ENCODE results near the gene ELAVL2.

Gene ELAVL2

DNA sequence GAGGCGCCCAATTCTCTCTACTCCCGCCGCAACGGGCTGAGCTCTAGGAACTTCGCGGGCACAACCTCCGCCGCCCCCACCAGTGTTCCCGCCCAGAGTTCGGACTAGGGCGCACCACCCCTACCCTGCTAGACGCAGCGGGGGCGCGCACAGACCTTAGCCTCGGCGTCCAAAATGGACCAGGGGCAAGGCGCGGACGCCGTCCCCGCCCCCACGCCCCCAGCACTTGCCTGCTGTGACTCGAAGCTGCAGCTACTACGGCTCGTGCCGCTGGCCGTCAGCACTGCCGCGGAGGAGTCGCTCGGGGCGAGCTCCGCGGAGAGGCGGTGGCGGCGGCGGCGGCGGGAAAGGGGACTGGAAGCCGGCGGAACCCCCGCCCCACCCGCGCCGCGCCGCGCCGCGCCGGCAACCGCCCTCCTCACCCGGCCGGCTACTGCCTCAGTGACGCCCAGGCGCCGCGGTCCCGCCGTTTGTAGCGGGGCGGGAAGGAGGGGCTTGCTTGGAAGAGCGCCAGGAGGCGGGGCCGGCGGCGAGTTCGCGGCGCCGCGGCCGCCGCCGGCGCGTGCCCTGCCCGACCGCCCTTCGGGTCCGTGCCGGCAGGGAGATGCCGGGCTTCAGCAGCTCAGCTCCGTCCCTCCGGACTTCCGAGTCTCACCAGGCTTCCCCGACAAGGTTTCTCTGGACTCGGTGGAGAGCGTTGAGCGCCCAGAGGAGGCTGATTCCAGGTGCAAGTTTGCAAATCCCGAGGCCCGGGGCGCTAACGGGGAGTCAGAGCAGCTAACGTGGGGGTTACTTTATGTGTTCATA is 4.5 kb downstream of the ELAVL2 start:
- DNase-seq (ENCODE audit: low spot score) = no peak

DNA sequence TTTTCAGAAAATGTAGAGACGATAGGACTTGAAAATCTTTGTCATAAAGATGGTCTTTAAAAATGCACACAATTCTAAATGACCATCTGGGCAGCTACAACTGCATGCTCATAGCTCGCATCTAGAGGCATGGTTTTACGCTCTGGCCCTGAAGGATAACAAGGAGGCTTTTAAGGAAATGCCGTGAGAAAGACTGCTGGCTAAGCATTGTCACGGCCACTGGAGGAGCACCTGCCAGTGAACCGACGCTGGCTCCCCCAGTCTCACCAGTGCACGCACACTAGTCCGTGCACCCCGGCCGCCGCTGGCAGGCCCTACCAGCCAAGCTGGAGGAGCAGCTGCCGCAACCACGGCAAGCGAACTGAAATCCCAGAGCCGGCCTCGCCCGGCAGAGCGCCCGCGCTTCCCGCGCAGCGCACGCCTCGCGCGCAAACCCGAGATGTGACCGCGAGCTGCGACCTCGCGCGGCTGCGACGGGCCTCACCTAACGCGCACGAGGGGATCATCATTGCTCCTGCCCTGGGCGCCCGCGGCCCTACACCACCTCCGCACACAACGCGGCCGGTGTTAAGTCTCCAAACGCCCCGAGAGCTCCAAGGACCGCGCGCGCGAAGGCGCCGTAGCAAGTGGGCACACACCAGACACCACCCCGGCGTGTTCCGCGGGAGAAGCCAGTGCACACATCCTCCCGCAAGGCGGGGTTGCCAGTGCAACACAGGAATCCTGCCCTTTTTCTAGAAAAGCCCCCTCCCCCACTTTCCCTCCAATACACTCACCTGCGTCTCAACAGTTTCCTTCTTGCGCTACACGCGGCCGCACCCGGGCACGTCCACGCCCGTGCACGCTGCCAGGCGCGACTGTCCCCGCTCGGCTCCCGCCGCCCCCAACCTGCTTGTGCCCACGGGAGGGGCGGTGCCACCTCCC is 5.3 kb downstream of the ELAVL2 start:
- DNase-seq (ENCODE audit: low spot score) = no peak

DNA sequence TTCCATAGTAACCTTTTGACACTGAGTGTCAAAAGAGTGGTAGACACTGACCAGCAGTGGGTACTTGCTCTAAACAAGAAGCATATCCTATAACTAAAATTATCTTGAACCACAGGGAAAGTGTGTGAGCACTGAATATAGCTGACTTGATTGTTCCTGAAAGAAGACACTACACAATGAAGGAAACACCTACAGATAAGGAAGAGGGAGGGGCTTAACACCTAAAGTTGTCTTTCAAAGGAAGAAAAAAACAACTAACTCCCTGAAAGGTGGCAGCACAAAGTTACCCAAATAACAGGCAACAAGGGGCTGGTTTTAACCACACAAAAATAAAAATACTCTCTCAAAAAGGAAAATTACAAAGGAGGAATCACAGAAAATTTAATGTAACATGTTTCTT is 6.6 kb downstream of the ELAVL2 start:
- no peak for DNase-seq (ENCODE audit: low spot score)

DNA sequence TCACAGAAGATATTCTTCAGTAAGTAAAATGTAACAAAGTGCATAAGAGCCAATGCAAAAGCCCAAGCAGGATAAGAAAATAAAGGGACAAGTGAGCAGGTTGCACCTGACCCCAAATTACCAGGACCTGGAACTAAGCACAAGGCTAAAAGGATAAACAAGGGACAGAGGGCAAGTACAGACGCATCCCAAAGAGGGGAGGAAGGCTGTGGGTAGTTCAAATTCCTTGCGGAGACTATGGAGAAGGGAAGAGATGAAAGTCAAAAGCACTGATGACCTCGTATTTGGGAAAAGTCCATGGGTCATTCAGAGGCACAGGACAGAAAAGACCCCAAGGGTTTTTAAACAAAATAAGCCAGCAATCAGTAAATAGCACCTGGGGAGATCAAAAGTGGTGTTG is 11.8 kb downstream of the ELAVL2 start:
- DNase-seq (ENCODE audit: low spot score) = no peak

DNA sequence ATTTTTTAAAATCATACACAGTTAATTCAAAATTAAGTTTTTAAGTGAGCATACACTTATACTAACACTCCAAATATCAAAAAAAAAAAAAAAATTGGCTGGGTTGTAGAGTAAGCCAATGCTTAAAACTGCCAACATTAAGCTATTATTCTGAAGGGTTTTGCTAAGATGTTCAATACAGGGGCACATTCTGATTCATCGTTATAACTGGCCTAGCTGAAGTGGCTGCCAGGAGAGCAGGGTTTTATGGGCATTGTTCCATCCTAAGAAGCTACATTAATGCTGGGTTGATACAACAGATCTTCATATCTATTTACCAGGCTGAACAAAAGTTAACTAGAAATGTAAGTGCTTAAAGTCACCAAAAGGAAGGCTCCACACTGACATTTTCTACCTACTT is 13.4 kb downstream of the ELAVL2 start:
- DNase-seq (ENCODE audit: low spot score) = no peak

DNA sequence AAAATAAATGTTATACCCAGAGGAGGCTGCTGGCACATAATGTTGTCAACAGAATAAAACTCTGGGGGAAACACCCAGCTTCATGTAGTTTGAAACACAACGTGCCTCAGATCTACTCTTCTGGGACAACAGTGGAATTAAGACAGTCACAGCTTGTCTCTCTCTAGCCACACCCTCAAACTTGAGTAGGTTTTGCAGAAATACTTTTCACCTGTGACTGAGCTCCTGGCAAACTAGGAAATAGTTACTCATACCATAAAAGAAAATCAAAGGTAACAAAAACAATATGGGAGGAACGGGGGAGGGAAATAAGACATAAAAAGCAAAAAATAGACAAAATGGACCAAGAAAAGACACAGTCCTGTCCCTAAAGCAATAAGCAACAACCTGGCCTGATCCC is 14.4 kb downstream of the ELAVL2 start:
- DNase-seq (ENCODE audit: low spot score) = no peak

DNA sequence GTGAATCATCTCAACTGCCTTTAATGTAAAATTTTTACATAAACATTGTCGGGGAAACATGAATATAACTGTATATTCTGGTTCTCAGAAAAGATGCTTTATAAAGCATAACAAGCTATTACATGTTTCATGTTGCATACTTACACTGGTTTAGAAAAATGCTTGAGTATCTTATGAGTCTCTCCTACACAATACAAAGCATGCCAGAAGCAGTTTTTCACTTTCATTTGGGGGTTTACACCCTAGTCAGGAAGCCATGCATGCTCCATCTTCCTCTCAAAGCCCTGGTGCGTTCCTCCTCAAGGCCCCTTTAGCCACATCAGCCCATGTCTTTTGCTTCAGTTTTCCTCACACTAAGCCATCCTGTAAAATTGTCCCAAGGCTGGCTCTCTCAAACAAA is 22.8 kb downstream of the ELAVL2 start:
- DNase-seq (ENCODE audit: low spot score) = no peak

DNA sequence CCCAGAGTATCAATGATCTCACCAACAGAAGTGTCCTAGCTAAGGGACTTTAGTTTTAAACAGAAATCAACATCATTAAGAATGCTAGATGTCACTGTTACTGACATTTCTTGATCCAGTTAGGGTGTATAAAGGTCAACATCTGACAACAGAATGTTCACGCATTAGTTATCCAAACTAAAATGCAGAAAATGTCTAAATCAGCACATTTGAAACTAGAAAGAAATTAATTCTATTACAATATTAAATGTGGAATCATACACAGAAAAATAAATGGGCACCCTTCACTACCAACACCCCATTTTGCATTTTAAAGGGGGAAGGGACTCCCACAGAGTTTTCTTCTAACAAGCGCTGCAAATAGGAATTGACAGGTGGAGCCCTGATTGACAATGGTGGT is 24.5 kb downstream of the ELAVL2 start:
- DNase-seq (ENCODE audit: low spot score) = no peak

DNA sequence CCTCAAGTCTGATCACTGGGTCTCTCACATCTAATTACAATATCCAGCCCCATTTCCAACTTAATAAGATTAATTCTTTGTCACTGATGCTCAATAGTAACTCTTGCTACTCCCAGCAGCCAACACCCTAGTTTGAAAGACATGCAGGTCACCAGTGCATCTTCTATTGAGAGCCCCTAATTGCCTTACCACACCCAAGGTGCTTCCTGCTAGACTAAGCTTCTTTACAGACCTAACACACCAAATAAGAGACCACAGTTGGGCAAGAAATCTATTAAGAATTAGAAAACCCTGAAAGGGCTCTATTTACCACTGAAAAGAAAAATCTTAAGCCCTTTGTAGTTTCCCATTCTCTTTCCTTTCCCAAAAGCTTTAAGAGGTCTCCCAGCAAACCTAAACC is 26.5 kb downstream of the ELAVL2 start:
- no peak for DNase-seq (ENCODE audit: low spot score)

DNA sequence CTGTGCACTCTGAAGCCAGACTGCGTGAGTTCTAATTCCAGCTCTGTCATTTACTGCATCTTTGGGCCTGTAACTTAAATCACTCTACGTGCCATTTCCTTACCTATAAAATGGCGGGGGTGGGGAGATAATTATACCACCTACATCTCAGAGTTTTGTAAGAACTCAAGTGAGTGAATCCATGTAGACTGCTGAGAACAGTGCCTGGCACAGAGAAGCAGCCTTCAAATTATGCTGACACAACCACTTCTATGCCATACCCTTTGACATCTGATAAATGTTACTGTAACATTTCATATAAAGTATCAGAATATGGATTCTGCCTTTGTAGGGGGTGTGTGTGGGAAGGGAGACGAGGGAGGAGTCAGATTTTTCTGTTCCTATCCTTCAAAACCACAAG is 27.7 kb downstream of the ELAVL2 start:
- no peak for DNase-seq (ENCODE audit: low spot score)

DNA sequence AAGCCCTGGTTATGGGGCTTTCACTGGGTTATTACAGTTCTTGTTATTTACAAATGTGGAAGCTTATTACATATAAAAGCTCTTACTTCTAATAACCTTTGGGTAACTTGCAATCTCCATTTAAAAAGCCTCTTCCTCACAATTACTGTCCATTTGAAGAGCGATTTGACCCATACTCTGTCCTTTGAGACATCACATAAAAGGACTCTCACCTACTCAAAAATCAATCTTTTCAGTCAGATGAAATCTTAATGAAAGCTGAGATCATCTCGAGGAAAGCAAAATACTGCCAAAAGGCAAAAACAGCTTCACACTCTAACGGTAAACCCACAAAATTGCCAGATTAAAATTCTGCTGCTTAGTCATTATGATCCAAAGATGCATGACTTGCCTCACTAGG is 29.8 kb downstream of the ELAVL2 start:
- no peak for DNase-seq (ENCODE audit: low spot score)

DNA sequence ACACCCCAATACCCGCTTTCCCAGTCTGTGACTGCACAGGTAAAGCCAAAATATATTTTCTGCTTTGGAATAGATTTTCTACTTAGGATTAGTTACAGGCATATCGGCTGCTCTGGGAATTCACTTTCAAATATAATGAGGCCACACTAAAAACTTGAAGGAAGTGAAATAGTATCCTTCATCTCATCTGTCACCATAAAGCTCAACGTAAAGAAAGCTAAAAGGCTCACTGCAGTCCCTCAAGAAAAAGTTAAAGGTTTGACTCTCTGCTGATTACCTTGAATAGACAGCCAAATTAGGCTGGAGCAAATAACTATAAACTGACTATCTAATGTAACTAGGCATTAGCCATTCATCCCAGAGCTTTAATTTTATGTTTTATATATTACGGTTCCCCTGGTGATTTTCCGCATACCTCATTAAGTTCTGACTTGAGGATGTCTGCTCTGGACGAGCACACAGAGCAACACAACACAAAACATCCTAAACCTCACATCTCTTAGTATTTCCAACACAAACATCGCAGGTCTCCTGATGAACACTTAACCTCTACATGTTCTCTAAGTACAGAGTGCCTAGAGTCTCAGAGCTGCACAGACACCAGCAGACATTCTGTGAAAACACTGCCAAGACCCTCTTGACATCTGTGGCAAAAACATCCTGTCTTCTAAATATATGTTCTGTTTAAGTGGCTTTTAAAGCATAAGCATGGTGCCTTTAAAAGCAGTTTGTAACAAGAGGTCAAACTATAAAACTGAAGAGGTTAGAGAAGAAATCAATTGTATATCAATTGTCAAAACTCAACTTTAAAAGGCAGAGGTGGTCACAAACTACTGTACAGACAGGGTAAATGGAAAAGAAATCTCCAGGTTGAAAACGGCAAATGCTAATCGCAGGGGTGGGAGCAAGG is 35.4 kb downstream of the ELAVL2 start:
- no peak for DNase-seq (ENCODE audit: low spot score)

DNA sequence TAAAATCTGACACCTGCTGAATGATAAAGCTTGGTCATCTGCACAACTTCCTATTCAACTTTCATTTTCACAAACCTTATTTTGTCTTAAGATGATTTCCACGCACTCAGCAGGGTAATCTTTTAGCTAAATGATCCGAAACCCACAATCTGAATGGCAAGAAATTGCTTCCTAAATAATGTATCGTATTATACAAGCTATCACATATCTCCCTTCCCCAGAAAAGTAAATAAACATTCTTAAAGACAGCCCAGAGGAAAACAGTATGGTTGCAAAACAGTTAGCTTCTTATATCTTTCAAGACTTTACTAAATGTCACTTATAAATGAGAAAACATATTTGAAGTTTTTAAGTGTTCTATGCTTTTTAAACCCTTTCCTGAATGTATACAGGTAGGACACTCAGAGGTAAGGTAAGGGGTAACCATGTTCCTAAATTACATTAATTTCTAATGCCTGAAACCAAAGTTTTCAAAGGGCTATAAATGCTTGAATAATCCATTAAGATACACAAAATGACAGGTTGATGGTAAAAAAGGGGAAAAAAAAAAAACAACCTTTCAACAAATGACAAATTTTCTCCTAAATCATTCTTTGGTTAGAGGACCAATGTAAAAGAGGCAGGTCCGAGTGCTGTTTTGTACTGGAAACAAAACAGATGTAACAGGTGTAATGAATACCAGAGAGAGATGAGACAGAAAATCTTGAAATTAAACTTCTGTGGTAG is 36.3 kb downstream of the ELAVL2 start:
- DNase-seq (ENCODE audit: low spot score) = no peak

DNA sequence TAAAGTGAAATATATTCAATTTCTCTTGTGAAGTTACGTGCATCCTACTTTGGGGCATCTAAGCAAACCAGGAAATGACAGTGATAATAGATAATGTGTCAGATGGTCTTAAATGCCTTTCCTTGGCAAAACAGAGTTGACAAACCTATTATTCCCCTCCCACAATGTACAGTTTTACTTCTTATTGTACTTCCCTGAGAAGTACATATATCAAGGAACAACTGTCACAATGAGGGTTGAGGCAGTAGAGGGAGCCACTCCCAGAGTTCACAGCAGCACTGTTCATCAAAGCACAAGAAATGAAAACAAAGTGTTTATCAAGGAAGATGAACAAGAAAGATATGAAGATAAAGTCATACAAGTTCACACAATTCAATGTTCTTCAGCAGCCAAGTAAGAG is 41.1 kb downstream of the ELAVL2 start:
- no peak for DNase-seq (ENCODE audit: low spot score)

DNA sequence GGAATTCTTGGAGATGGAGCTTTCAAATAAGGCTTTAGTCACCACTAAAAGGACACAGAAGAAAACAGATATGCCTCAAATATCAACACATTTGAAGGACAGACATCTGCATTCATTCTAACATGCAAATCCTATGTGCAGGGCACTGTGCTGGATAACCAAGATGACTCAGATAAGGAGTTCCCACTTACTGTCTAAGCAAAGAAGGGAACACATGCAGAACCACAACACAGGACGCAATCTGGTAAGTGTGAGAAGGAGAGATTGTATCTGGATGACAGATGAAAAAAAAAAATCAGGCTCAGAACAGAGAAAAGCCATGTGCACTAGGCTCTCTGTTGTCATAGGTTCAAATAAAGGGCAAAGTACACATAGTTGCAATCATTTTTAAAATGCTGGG is 42.5 kb downstream of the ELAVL2 start:
- DNase-seq (ENCODE audit: low spot score) = no peak

DNA sequence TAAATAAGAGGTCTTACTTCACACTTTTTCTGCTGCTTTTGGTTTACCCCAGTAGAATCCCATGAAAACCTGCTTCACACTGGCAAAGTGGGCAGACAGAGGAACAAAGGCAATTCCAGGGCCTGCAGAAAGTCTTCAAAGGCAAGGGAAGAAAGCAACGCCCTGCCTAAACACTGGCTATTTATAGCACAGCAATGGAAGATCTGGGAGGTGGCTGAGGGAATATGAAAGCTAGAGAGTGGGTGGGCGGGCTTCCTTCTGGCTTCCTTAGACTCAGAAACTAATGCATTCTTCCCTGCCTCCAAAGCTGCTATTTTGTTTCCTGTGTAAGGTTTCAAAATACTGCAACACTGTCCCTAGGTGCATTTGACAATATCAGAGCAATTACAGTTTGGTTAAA is 46.8 kb downstream of the ELAVL2 start:
- DNase-seq (ENCODE audit: low spot score) = no peak

DNA sequence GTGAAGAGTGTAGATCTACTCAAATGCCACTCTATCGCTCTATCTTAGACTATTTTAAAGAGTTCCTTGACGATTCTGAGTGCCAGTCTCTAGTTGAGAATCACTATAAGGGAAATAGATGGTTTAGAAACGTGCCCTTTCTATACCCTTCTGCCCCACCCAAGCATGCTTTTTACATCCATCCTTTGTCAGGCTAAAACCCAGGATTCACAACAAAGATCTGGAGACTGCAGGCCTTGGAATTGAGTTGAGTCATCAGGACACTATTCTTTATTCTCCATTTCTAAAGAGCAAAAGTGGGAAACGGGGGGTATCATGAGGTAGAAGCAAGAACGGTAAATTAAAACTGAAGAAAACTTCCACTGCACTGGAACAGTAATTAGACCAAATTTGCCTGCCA is 48.7 kb downstream of the ELAVL2 start:
- no peak for DNase-seq (ENCODE audit: low spot score)

DNA sequence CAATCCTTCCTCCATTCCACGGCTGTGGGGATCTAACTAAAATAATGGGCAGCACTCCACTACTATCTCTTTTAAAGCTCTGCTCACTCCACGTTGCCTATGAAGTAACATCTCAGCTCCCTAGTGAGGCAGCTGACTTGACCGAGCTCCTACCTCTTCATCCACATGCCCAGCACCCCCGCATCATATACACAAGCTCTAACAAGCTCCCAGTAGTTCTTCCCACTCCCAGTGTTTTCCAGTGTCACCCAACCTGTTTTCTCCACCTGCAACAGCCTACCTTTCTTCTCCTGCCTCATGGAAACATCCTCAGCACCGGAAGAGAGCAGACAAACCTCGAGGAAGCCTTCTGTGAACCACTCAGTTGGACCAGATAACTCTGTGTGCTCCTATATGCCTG is 50.5 kb downstream of the ELAVL2 start:
- no peak for DNase-seq (ENCODE audit: low spot score)

DNA sequence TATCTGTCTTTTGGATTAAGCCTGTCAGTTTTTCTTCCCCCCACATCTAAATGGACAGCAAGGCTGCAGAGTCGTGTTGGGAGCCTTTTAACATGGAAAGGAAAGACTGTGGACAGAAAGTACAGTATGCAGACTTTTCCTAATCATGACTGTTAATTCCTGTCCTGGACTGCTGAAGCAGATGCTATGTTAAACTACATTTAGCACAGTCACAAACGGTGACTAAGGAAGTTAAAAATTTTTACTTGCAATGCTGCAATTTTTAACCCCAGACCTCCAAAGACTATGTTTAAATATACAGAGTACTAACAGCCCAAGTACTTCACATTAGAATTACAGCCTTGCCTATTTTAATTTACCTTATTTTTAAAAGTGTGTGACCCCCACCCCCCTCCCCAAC is 51.8 kb downstream of the ELAVL2 start:
- DNase-seq (ENCODE audit: low spot score) = no peak

DNA sequence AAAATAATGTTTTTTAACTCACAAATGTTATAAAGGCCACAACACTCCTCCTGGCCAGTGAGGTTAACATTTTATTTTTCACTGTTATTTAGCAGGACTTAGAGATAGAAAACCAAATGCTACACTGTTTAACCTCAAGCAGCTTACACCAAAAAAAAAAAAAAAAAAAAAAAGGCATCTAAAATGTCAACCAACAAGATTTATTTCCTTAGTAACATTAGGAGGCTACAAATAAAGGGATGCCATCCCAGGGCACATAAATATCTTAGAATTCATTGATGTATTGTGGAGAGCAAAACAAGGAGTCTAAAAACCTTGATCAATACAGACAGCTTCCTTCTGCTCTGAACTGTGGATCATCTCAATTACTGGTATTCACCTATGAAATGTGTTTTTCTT is 53.7 kb downstream of the ELAVL2 start:
- no peak for DNase-seq (ENCODE audit: low spot score)

DNA sequence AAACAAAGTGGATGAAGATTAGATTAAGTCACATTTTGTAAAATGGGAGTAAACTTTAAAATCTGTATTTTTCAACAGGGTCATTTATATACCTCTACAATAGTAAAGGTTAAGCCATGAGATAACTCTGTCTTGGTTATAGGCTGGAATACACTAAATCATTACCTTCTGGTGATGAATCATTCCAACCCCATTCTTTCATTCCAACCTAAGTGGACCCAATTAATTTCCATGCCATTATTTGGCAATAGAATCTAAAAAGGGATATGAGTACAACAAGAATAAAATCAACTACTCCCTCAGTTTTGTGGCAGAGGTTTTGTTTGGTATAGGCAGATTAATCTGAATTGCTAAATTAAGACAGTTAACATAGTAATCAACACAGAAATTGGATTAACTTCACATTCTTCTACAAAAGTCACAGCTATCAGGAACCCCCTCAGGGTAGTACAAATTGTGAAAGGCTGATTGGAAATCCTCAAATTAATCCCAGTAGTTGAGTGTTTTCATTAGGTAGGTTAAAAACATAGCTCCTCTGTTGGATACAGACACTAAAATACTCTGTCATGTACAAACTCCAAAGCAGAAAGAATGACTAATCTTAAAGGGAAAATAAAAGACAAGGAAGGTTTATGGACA is 54.2 kb downstream of the ELAVL2 start:
- DNase-seq (ENCODE audit: low spot score) = no peak

Measured in globus pallidus (tissue), 1 donor.